GM19452 (cell line): ENCODE data around the gene U2AF1L4.
A peak's percentile ranks its signal among the peaks of the same experiment; 100 is the strongest.
"Not testable (repeated sequence)": the region's sequence is repeated elsewhere in the genome, so short reads cannot be mapped to it uniquely, and the experiment has no call there.

ENCODE experiments used
- ATAC-seq: cut with Tn5 transposase; IDR thresholded peaks from one replicate; pipeline ENCODE4 v1.9.1; 2021; ENCODE audit not compliant: unreplicated experiment

Gene U2AF1L4

DNA sequence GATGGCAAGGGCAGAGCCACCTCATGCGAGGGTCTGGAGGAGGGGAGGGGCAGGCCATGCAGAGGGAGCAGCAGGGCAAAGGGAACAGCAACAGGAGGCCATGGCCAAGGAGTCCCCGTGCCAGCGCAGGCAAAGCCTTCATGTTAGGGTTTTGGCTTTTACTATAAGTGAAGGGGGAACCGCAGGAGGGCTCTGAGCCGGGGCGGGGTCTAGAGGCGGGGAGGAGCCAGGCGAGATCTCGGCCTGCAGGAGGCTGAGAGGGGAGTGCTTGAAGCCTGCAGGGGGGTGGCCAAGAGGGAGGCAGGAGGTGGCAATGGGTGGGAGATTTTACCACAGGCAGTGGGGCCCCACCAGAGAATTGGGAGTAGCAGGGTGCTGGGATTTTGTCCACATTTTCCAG is 36.4 kb upstream of the U2AF1L4 start:
- no peak for ATAC-seq

DNA sequence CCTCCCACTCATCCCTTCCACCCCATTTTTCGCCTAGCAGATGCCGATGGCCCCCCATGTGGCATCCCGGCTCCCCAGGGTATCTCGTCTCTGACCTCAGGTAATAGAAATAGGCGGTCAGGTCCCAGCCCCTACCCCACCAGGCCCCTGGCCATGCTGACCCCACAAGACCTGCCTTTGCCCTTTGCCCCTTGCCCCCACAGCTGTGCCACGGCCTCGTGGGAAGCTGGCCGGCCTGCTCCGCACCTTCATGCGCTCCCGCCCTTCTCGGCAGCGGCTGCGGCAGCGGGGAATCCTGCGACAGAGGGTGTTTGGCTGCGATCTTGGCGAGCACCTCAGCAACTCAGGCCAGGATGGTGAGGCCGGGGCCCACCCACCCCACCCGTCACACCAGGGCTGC is 35.5 kb upstream of the U2AF1L4 start:
- ATAC-seq, result no peak

DNA sequence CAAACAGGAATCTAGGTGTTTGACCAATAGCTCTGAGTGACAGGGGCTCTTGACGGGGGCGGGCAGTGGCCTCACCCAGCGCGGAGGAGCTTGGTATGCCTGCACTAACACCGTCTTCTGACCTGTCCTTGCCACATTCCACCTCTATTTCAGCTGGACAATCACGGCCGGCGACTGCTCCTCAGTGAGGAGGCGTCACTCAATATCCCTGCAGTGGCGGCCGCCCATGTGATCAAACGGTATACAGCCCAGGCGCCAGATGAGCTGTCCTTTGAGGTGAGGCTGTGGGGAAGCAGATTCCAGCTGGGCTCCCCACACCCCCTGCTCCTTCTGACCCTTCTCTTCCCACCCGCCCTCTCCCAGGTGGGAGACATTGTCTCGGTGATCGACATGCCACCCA is 34.8 kb upstream of the U2AF1L4 start:
- no peak for ATAC-seq

DNA sequence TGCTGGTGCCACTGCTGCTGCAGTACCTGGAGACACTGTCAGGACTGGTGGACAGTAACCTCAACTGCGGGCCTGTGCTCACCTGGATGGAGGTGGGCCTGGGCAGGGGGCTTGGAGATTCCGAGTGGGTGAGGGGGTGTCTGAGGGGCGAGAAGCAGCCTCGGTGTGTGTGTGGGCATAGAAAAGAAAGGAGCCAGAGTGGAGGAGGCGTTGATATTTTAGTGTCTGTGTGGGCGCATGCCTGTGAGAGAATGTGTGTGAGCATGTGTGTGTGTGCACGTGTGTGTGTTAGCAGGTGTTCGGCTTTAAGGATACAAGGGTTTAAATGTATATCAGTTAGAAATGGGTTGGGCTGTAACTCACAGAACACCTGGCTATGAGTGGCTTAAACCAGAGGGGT is 33.8 kb upstream of the U2AF1L4 start:
- ATAC-seq, result no peak

DNA sequence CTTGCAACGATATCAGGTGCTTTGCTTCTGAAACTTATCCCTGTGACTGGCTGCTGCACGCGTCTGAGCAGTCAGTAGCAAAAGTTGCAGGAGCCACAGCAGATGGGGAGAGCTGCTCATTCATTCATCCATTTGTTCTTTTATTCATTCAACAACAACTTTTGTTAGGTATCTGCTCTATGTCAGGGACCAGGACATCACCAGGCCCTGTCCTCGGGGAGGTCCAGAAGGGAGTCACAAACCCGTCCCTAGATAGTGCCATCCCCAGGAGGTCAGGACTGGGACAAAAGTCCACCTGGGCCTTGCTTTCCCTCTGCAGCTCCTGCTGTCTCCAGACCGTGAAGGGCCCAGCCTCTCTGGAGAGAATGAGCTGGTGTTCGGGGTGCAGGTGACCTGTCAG is 32.7 kb upstream of the U2AF1L4 start:
- ATAC-seq, result no peak

DNA sequence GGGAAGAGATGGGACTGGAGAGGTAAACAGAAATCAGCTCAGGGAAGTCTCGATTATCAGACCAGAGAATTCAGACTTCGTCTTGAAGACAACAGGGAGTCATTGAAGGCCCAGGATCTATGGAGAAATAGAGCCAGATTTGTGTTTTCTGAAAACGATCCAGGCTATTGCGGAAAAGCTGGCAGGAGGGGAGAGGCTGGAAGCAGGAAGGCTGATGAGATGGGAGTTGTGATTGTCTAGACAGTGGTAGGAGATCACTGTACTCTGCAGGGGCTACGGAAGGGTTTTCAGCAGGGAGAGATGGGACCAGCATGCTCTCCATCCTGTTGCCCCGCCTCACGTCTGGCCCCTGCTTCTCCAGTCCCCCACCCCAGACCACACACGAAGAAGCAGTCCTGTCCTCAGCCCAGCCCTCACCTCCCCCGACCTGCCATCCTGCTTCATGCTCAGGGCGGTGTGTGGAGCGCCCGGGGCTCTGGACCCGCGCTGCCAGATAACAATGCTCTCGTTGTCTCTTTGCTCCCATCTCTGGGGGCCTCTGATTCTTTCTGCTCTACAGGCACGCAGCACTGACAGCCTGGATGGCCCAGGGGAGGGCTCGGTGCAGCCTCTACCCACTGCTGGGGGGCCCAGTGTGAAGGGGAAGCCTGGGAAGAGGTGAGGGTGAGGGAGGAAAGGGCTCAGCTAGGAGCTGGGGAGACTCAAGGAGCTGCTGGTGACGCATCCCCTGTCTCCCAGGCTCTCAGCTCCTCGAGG is 32.0 kb upstream of the U2AF1L4 start:
- ATAC-seq, result no peak

DNA sequence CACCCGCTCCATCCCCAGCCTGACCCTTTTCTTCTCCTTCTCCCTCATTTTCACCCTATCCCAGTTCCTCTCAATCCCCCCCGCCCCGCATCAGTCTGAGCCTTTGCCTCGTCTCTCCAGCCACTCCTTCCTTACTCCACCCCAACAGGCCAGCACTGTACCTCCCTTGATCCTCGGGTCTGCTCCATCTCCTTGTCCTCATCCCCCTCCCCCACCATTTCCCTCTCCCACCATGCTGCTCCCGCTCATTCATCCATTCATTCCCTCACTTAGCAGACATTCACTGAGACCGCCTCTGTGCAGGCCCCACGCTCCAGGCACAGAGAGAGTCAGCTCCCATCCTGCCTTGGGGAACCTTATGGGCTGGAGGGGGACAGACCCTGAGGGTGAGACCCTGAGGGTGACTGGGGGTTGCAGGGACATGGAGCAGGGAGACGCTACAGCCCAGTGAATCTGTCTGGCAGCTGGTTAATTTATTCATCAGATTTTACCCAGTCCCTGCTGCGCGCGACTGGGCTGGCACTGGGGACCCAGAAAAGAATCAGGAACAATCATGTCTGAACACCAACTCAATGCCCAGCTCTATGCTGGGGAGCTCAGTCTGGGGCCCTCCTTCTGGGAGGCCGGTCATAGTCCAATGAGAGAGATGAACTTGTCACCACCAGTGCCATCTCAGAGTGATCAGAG is 31.0 kb upstream of the U2AF1L4 start:
- ATAC-seq, result no peak

DNA sequence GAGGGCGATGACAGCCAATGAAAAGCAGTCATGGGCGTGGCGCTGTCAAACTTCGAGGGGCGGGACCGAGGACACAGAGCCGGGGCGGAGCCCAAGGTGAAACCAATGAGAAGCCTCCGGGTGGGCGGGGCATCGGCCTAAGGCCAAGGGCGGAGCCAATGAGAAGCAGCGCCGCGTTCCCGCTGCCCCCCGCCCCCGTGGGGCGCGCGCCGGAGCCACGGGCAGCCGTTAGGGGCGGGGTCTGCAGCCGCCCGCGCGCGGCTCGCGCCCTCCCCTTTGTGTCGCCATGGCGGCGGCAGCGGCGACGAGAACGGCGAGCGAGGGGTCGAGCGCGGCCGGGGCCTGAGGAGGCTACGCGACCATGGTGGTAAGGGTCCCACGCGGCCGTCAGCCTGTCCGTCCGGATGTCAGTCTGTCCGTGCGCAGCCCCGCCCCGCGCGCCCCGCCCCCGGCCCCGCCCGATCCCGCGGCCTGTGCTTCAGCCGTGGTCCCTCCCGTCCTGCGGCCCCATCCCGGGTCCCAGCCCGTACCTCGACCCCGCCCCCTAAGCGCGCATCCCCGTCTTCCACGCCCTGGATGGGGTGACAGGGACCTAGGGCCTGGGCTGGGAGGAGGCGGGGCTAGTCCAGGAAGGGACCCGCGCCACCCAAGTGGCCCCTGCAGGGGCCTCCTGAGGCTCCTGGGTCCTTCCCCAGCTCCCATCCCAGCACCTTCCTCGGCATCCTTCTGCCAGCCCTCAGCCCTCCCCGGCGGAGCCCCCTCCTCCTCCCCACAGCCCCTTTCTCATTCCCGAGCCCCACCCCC is 30.3 kb upstream of the U2AF1L4 start, which contains the start of gene ARHGAP33:
Gene ARHGAP33 (plus strand): TSS at position 267 of the 804 bp plus-strand sequence. CDS start 95 bp downstream, at position 362.
- peak; percentile 92 for ATAC-seq

DNA sequence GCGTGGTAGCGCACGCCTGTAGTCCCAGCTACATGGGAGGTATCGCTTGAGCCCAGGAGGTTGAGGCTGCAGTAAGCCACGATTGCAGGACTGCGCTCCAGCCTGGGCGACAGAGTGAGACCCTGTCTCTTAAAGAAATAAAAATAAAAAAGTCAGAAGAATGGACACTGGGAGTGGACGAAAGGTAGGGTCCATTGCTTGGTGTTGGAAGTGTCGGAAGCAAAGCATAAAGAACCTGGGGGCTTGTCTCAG is 29.8 kb upstream of the U2AF1L4 start:
- ATAC-seq, result no peak

DNA sequence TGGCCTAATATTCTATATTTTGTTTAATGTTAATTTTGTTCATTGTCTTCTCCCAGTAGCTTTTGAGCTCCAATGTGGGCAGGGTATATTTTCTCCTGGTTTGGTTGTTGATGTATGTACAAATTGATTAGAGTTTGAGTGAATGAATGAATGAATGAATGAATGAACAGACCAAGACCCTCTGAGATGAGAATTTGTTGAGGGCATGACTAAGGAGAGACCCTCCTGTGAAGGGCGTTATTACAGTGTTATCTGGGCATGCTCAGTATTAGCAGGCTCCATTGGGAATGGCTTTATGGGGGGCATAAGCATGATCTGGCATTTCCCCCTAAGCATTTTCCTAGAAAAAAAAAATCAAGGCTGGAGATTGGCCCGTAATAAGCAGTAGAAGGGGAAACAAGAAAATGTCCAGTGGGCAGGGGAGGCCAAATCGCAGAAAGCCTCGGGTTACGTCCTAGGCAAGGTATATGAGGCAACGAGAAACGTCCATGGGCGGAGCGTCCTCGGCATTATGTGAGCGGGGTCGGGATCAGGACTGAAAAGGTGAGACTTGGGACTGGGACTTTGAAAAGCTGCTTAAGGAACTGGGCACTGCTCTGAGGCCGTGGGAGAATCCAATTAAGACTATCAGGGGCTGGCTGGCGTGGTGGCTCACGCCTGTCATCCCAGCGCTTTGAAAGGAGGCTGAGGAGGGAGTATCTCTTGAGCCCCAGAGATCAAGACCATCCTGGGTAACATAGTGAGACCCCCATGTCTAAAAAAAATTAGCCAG is 29.2 kb upstream of the U2AF1L4 start:
- ATAC-seq, result no peak

DNA sequence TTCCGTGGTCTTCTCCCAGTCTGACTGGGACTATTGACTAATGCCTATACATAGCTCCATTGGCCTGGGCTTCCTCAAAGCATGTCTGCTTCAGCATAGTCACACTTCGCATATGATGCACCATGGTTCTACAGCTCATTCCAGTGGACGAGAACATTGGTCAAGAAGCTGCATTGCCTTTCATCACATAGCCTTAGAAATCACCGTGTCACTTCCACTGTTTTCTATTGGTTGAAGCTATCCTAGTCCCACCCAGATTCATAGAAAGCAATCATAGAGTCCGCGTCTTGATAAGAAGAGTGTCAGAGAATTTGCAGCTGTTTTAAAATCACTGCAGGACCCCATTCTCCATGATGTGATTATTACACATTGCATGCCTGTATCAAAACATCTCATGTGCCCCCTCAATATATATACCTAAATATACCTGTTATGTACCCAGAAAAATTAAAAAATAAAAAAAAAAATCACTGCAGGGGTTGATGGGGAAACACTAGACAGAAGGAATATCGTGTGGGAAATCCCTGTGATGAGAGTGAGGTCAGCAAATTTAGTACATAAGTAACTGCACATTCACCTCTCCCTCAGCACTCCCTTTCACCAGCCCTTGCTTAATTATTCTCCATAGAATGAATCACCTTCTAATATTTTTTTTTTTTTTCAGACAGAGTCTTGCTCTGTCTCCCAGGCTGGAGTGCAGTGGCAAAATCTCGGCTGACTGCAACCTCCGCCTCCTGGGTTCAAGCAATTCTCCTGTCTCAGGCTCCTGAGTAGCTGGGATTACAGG is 28.0 kb upstream of the U2AF1L4 start:
- no peak for ATAC-seq

DNA sequence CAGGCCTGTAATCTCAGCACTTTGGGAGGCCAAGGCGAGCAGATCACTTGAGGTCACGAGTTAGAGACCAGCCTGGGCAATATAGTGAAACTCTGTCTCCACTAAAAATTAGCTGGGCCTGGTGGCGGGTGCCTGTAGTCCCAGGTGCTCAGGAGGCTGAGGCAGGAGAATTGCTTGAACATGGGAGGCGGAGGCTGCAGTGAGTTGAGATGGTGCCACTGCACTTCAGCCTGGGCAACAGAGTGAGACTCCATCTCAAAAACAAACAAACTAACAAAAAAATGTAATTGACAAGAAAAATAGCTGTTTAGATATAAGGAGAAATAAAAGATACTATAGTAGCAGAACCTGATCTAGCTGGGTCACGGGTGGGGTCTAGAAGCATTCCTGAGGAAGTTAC is 27.1 kb upstream of the U2AF1L4 start:
- ATAC-seq, result not testable (repeated sequence)

DNA sequence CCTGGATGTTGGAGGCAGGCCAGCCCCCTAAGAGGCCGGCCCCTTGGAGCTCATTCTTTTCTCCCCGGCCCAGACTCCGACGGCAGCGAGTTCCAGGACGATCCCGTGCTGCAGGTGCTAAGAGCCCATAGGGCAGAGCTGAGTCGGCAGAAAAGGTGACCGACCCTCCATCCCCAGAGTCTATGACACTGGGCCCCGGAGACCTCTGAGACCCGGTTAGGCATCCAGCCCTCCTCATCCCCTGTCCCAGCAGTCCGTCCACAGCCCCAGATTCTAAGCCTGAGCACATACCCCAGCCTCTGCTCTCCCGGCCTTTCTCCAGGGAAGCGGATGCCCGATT is 22.8 kb upstream of the U2AF1L4 start:
- ATAC-seq, result no peak

DNA sequence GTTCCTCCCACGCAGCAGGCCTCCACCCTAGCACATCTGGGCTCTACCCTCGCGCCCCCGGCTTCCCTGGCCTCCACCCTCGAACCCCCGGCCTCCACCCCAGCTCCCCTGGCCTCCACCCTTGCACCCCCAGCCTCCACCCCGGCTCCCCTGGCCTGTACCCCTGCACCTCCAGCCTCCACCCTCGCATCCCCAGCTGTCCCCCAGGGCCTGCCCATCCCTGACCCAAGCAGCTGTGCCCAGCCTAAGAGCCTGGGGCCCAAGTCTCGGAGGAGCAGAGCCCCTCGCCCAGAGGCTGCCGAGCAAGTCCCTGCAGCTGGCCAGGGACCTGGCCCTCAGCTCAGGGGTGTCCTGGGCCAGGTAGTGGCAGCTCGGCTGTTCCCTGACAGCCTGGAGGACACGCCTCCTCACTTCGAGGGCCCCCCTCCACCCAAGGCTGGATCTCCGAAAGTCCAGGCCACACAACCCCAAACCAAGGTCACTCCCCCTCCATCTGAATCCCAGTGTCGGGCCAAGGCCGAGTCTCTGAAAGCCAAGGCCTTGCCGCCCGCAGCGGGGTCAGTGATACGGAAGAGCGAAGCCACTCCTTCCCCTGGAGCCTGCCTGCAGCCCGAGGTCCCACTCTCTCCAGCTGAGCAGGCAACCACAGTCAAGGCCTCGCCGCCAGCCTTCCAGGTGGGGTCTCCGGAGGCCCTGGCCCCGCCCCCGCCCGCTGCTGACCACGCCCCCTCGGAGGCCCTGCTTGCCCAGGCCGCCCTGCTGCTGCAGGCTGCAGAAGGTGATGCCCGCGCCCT is 22.3 kb upstream of the U2AF1L4 start:
- ATAC-seq, result no peak

DNA sequence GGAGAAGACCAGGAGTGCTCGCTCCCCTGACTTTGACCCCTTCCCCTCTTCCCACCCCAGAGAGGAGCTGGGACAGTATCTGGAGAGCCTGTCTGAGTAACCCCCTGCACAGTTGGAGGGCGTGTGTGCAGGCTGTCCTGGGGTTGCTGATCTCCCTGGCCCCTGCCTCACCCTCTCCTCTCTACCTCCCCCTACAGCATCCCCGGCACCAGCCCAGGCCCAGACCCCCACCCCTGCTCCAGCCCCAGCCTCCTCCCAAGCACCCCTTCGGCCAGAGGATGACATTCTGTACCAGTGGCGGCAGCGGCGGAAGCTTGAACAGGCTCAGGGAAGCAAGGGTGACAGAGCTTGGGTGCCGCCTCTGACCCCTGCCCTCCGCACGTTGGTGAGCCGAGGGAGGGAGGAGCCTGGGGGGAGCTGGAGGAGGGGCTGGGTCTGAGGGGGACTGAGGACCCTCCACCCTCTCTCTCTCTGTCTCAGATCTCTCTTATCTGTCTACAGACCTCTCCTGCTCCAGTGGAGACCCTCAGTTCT is 21.4 kb upstream of the U2AF1L4 start:
- no peak for ATAC-seq

DNA sequence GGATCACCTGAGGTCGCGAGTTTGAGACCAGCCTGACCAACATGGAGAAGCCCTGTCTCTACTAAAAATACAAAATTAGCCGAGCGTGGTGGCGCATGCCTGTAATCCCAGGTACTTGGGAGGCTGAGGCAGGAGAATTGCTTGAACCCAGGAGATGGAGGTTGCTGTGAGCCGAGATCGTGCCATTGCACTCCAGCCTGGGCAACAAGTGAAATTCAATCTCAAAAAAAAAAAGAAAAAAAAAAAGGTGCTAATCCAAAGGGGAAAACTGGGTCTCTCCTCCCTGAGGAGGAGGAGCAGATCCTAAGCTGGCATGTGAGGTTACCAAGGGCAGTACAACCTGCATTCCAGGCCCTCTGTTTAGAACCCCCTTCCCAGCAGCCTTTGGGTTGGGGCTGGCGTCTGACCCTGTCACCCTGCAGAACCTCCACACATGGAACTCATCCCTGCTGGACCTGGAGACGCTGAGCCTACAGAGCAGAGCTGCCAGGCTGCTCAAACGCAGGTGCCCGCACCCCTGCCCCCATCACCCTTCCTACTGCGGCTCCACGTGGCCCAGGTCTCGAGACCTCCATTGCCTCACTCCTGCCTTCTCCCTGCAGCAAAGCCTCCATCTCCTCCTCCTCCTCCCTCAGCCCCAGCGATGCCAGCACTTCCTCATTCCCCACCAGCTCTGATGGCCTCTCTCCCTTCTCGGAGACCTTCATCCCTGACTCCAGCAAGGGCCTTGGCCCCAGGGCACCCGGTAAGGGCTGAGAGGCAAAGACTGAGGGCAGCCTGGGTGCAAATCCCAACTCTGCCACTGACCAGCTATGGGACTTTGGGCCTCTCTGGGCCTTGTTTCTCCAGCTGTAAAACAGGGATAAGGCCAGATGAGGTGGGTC is 19.5 kb upstream of the U2AF1L4 start:
- ATAC-seq, result no peak

DNA sequence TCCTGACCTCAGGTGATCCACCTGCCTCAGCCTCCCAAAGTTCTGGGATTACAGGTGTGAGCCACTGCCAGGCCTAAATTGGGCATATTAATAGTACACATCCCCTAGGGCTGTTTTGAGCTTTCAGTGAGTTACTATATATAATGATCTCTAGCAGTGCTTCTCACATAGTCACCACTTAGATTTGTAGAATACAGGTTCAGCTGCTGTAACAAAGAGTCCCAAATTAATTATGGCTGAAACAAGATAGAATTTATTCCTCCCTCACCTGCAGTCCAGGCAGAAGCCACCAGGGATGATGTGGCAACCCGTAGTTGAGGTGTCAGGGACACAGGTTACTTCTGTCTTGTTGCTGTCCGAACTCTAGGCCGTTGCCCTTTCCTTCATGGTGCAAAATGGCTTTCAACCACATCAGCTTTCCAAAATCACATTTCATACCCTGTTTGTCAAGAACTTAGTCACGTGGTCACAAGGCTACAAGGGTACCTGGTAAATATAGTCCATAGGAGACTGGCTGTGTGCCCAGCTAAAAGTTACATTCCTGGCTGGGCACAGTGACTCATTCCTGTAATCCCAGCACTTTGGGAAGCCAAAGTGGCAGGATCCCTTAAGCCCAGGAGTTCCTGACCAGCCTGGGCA is 15.6 kb upstream of the U2AF1L4 start:
- ATAC-seq, result no peak

DNA sequence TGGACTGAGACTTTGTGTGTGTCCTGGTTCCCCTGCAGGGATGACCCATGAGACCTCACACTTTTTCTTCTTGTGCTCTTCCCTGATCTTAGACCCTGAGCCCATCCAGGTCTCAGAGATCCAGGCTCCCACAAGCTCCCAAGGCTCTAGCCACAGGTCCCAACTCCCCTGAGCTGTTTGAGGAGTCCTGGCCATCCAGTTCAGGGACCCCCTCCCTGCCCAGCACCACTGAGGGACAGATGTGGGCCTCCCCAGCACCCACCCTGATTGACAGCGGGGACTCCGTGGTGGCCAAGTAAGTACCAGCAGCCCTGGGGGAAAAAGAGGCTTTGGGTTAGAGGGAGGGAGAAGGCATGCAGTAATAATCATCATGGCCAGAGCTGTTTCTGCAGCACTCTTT is 14.5 kb upstream of the U2AF1L4 start:
- ATAC-seq, result no peak
